ENCODE measurements around the gene OR7A5.
"Not testable (repeated sequence)": the region's sequence is repeated elsewhere in the genome, so short reads cannot be mapped to it uniquely, and the experiment has no call there.

The OR7A5 gene

GRCh38 chr19:14835011-14835410 lies at the start of gene OR7A5, which contains the start of gene OR7C1:
Gene OR7A5 (minus strand): TSS chr19:14835185. CDS start chr19:14828241, 6,944 bp downstream.
Gene OR7C1 (minus strand): TSS chr19:14835185. CDS start chr19:14800136, 35,049 bp downstream.
- FAIRE-seq: no peak
- DNase-seq (ENCODE audit: insufficient read length, low spot score): no peak

DNA sequence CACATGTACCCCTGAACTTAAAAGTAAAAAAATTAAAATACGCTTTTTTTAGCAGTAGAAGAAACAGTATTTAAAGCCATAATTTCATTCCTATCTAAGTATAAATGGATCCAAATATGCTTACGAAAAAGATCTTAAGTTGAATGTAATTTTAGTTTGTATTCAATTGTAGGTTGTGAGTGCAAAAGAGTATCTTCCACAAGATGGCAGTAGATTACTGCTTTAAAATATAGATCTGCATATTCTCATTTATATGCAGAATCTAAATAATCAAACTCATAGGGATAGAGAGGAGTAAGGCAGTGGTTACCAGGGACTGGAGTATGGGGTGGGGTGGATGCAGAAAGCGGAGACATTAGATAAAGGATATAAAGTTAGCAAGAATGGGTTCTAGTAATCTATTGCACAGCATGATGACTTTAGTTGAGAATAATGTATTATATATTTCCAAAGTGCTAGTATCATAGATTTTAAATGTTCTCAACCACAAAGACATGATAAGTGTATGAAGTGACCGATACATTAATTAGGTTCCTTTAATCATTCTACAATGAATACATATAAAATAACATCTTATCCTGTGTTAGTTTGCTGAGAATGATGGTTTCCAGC lies 36.7 kb upstream of the OR7A5 start:
- FAIRE-seq (no peak), DNase-seq (ENCODE audit: insufficient read length, low spot score) (peak; percentile 21)

DNA sequence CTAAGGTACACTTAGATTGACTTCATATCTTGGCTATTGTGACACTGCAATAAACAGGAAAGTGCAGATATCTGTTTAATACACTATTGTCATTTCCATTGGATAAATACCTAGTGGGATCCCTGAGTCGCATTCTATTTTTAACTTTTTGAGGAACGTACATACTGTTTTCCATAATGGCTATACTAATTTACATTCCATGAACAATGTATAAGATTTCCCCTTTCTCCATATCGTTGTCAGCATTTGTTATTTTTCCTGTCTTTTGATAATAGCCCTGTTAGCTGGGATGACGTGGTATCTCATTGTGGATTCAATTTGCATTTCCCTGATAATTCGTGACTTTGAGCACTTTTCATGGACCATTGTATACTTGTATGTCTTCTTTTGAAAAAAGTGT lies 33.5 kb upstream of the OR7A5 start:
- DNase-seq (ENCODE audit: insufficient read length, low spot score) (no peak), FAIRE-seq (no peak)

GRCh38 chr19:14848822-14849221 lies 13.8 kb upstream of the OR7A5 start, which contains the start of gene OR7A10:
Gene OR7A10 (minus strand): TSS chr19:14848922. CDS start chr19:14841877, 7,045 bp downstream.
- DNase-seq (ENCODE audit: insufficient read length, low spot score): no peak
- FAIRE-seq: no peak

DNA sequence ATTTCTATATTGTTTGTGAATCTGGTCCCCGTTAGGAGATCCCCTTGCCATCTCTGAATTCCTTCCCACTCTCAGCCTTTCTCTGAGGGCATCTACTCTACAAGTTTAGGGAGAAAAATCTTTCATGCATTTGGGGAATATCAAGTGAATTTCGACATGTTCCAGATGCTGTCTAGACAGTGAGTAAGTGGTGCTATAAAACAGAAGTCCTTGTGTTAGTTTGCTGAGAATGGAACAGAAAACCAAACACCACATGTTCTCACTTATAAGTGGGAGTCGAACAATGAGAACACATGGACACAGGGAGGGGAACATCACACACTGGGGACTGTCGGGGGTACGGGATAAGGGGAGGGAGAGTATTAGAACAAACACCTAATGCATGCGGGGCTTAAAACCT lies 8.6 kb upstream of the OR7A5 start:
- DNase-seq (ENCODE audit: insufficient read length, low spot score): no peak
- FAIRE-seq: no peak

DNA sequence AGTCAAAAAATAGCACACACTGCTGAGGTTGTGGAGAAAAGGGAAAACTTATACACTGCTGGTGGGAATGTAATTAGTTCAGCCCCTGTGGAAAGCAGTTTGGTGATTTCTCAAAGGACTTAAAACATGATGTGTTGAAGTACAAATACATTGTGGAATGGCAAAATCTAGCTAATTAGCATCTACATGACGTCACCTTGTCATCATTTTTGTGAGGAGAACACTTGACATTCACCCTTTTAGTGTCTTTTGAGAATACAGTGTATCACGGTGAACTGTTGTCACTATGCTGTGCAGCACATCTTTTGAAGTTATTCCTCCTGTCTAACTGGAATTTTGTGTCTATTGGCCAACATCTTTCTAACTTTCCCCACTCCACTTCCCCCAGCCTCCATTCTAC lies 8.2 kb upstream of the OR7A5 start:
- DNase-seq (ENCODE audit: insufficient read length, low spot score) (no peak), FAIRE-seq (no peak)

GRCh38 chr19:14840206-14840605 lies 5.2 kb upstream of the OR7A5 start:
- no peak for DNase-seq (ENCODE audit: insufficient read length, low spot score)
- FAIRE-seq: no peak

- DNase-seq (ENCODE audit: insufficient read length, low spot score) (no peak), FAIRE-seq (no peak)
Observed at GRCh38 chr19:14837391-14837790, 2.4 kb upstream of the OR7A5 start.

- no peak for FAIRE-seq
Observed at GRCh38 chr19:14830702-14831101, 4.3 kb downstream of the OR7A5 start.

DNA sequence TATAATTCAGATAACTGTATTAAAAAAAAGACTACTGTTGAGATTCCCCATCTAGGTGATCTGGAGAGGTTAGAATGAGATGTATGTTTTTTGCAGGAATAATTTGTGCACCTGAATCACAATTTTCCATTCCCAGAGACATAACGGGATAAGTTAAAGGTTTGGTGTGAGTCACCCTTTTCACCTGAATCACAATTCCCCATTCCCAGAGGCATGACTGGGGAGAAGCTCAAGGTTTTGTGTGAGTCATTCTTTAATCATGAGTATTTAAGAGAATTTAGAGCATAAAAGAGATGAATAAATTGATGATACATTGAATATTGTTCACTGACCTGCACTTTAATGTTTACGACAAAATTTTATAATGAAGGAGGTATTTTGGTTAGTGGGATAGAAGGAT lies 9.0 kb downstream of the OR7A5 start:
- DNase-seq (ENCODE audit: insufficient read length, low spot score) (no peak), FAIRE-seq (no peak)

More at GRCh38 chr19:14830702-14831101, 4.3 kb downstream of the OR7A5 start:
- no peak for DNase-seq (ENCODE audit: insufficient read length, low spot score)

- FAIRE-seq: no peak
- DNase-seq (ENCODE audit: insufficient read length, low spot score): no peak
Observed at GRCh38 chr19:14821937-14822336, 13.0 kb downstream of the OR7A5 start.

DNA sequence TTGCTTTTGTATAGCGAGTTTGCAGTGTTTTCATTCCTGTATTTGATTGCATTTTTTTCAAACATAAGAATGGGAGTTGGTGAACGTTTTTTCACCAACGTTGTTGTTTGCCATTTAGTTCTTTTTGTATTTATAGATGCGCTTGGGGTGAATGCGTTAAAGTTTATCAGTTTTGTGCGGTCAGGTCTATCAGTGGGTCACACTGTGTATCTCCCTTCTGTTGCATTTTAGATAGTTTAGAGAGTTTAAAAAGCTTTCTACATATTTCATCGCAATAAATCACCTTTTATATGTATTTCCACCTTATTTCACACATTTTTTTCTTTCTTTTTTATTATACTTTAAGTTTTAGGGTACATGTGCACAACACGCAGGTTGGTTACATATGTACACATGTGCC lies 16.4 kb downstream of the OR7A5 start:
- FAIRE-seq (no peak), DNase-seq (ENCODE audit: insufficient read length, low spot score) (no peak)

- FAIRE-seq (no peak), DNase-seq (ENCODE audit: insufficient read length, low spot score) (no peak)
Observed at GRCh38 chr19:14817052-14817451, 17.9 kb downstream of the OR7A5 start.

GRCh38 chr19:14814982-14815652 lies 19.9 kb downstream of the OR7A5 start:
- FAIRE-seq: no peak
- DNase-seq (ENCODE audit: insufficient read length, low spot score): no peak

- no peak for DNase-seq (ENCODE audit: insufficient read length, low spot score)
- FAIRE-seq: no peak
Observed at GRCh38 chr19:14809272-14810057, 25.5 kb downstream of the OR7A5 start.

- FAIRE-seq: no peak
Observed at GRCh38 chr19:14804765-14805164, 30.2 kb downstream of the OR7A5 start.

GRCh38 chr19:14798760-14799159 lies 36.2 kb downstream of the OR7A5 start:
- DNase-seq (ENCODE audit: insufficient read length, low spot score) (no peak), FAIRE-seq (no peak)

More at GRCh38 chr19:14804765-14805164, 30.2 kb downstream of the OR7A5 start:
- DNase-seq (ENCODE audit: insufficient read length, low spot score): no peak

GRCh38 chr19:14796021-14796420 lies 39.0 kb downstream of the OR7A5 start:
- no peak for DNase-seq (ENCODE audit: insufficient read length, low spot score)
- no peak for FAIRE-seq

- DNase-seq (ENCODE audit: insufficient read length, low spot score): no peak
- FAIRE-seq: no peak
Observed at GRCh38 chr19:14795078-14795721, 39.8 kb downstream of the OR7A5 start.

GRCh38 chr19:14792250-14792649 lies 42.7 kb downstream of the OR7A5 start:
- DNase-seq (ENCODE audit: insufficient read length, low spot score); FAIRE-seq: not testable (repeated sequence)

DNA sequence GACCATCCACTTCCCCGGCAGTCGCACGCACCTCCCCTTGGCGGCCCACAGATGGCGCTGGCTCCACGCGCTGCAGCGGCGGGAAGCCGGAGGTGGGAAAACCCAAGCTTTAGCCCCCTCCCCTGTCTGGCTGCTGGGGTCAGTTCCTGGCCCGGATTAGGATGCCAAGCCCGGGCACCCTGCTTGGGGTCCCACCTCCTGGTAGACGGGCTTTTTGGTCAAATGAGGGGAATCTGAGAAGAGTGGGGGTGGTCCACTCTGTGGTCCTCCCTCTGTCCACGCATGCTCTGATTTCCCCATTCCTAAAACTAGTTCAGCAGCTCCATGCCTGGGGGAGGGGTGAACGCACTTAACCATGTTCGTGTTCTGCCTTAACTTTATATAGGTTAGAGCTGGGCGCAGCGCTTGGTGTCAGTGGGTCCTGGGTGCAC lies 48.5 kb downstream of the OR7A5 start:
- DNase-seq (ENCODE audit: insufficient read length, low spot score): no peak
- FAIRE-seq: no peak
